WTC11 (cell line): ENCODE results near the gene PRRT1. TPM values are rescaled to one million over a fixed set of nuclear protein-coding genes. Genes with fewer than 3 reads are reported as not detected.

ENCODE experiments used
- ATAC-seq: fragments of 200-7000 bp; cut with Tn5 transposase; 2 replicates; pipeline ENCODE4 v1.10.0; 2021; ENCODE audit warnings: mild to moderate bottlenecking, moderate library complexity
- CTCF ChIA-PET: fragments of 300-600 bp; sonication (Branson Sonifier 250); formaldehyde crosslinking; loops from one replicate; lab custom pipeline; 2021; ENCODE audit warnings: antibody characterized with exemption; lab: Charles Lee
- POLR2A ChIA-PET: fragments of 350-600 bp; sonication (Branson Sonifier 250); formaldehyde crosslinking; loops from one replicate; lab custom pipeline; 2021; ENCODE audit warnings: antibody characterized with exemption; lab: Charles Lee
- DNase-seq: peaks from one replicate; pipeline ENCODE4 v3.0.0; 2021; ENCODE audit warnings: low spot score
- H3K27ac Mint-ChIP-seq: 2 replicates; pipeline ENCODE4 v1.8.0; 2021; ENCODE audit warnings: mixed read lengths
- H3K27me3 Mint-ChIP-seq: 2 replicates; pipeline ENCODE4 v1.8.0; 2021; ENCODE audit warnings: low read depth, mild to moderate bottlenecking, moderate library complexity, mixed read lengths
- H3K36me3 Mint-ChIP-seq: 2 replicates; pipeline ENCODE4 v1.8.0; 2021; ENCODE audit warnings: mixed read lengths
- H3K4me1 Mint-ChIP-seq: 2 replicates; pipeline ENCODE4 v1.8.0; 2022; ENCODE audit warnings: mixed read lengths
- H3K4me3 Mint-ChIP-seq: 2 replicates; pipeline ENCODE4 v1.8.0; 2021; ENCODE audit warnings: mild to moderate bottlenecking, moderate library complexity, mixed read lengths
- H3K9me3 Mint-ChIP-seq: 2 replicates; pipeline ENCODE4 v1.8.0; 2021; ENCODE audit warnings: mixed read lengths
- ARID4B ChIP-seq: sonication (generic); formaldehyde crosslinking; IDR thresholded peaks from 2 replicates; pipeline ENCODE4 v1.8.0; 2023; ENCODE audit warnings: missing genetic modification reagents, mild to moderate bottlenecking, borderline replicate concordance
- ATF1 ChIP-seq: sonication (generic); formaldehyde crosslinking; IDR thresholded peaks from 2 replicates; pipeline ENCODE4 v1.8.1; 2023; ENCODE audit warnings: mild to moderate bottlenecking, moderate library complexity, missing genetic modification reagents
- CDX4 ChIP-seq: fragments of 250-450 bp; sonication (Bioruptor Pico); IDR thresholded peaks from 2 replicates; pipeline ENCODE4 v1.9.0; 2021; ENCODE audit warnings: moderate library complexity, mild to moderate bottlenecking, inconsistent platforms, borderline replicate concordance
- ESRRA ChIP-seq: sonication (generic); formaldehyde crosslinking; IDR thresholded peaks from 2 replicates; pipeline ENCODE4 v1.8.1; 2022; ENCODE audit warnings: mild to moderate bottlenecking, missing genetic modification reagents, borderline replicate concordance
- FOXK1 ChIP-seq: sonication (generic); formaldehyde crosslinking; IDR thresholded peaks from 2 replicates; pipeline ENCODE4 v1.8.0; 2022; ENCODE audit warnings: mild to moderate bottlenecking, moderate library complexity, missing genetic modification reagents
- KAT7 ChIP-seq: sonication (generic); formaldehyde crosslinking; IDR thresholded peaks from 2 replicates; pipeline ENCODE4 v1.8.1; 2023; ENCODE audit warnings: missing genetic modification reagents, mild to moderate bottlenecking, borderline replicate concordance
- MLX ChIP-seq: sonication (generic); formaldehyde crosslinking; IDR thresholded peaks from 2 replicates; pipeline ENCODE4 v1.8.1; 2023; ENCODE audit warnings: mild to moderate bottlenecking, missing genetic modification reagents, moderate library complexity
- MYBL2 ChIP-seq: sonication (generic); formaldehyde crosslinking; IDR thresholded peaks from 2 replicates; pipeline ENCODE4 v1.8.1; 2023; ENCODE audit warnings: mild to moderate bottlenecking, moderate library complexity, missing genetic modification reagents
- NFE2L1 ChIP-seq: sonication (generic); formaldehyde crosslinking; IDR thresholded peaks from 2 replicates; pipeline ENCODE4 v1.8.1; 2023; ENCODE audit warnings: missing genetic modification reagents
- NR3C1 ChIP-seq: sonication (generic); formaldehyde crosslinking; conservative IDR thresholded peaks from 2 replicates; pipeline ENCODE4 v1.8.1; 2023; ENCODE audit warnings: low read depth, mild to moderate bottlenecking, missing genetic modification reagents
- SOX15 ChIP-seq: fragments of 250-450 bp; sonication (Bioruptor Pico); IDR thresholded peaks from 2 replicates; pipeline ENCODE4 v1.9.0; 2021; ENCODE audit warnings: mild to moderate bottlenecking
- TCF7 ChIP-seq: sonication (generic); formaldehyde crosslinking; IDR thresholded peaks from 2 replicates; pipeline ENCODE4 v1.8.0; 2022; ENCODE audit warnings: mild to moderate bottlenecking, low read depth, missing genetic modification reagents, moderate library complexity
- TEAD1 ChIP-seq: sonication (generic); formaldehyde crosslinking; IDR thresholded peaks from 2 replicates; pipeline ENCODE4 v1.8.0; 2022; ENCODE audit warnings: mild to moderate bottlenecking, missing genetic modification reagents
- ZNF232 ChIP-seq: sonication (generic); formaldehyde crosslinking; IDR thresholded peaks from 2 replicates; pipeline ENCODE4 v1.8.0; 2022; ENCODE audit warnings: mild to moderate bottlenecking, missing genetic modification reagents
- ZNF532 ChIP-seq: fragments of 250-450 bp; sonication (Bioruptor Pico); IDR thresholded peaks from 2 replicates; pipeline ENCODE4 v1.9.0; 2021; ENCODE audit warnings: mild to moderate bottlenecking, borderline replicate concordance
- total RNA-seq: library from RNA; stranded (reverse); gene quantifications from 3 replicates; pipeline ENCODE4 v1.2.3, GENCODE V29; 2021
- TF ChIP-seq, protein P1 (sequence below): sonication (generic); formaldehyde crosslinking; IDR thresholded peaks from 2 replicates; pipeline ENCODE4 v1.8.0; 2022; ENCODE audit warnings: mild to moderate bottlenecking, missing genetic modification reagents
- TF ChIP-seq, protein P2 (sequence below): fragments of 250-450 bp; sonication (Bioruptor Pico); IDR thresholded peaks from 2 replicates; pipeline ENCODE4 v2.1.2; 2022; ENCODE audit warnings: mild to moderate bottlenecking, moderate library complexity
- TF ChIP-seq, protein P3 (sequence below): sonication (generic); formaldehyde crosslinking; IDR thresholded peaks from 2 replicates; pipeline ENCODE4 v1.8.1; 2023; ENCODE audit warnings: mild to moderate bottlenecking, missing genetic modification reagents

PRRT1 gene
- total RNA-seq, 1 experiment from 2014 or later = 1.6 TPM

GRCh38 chr6:32183030-32183429 lies 31.3 kb upstream of the PRRT1 start (continued):
- TF ChIP-seq, protein P1, sequence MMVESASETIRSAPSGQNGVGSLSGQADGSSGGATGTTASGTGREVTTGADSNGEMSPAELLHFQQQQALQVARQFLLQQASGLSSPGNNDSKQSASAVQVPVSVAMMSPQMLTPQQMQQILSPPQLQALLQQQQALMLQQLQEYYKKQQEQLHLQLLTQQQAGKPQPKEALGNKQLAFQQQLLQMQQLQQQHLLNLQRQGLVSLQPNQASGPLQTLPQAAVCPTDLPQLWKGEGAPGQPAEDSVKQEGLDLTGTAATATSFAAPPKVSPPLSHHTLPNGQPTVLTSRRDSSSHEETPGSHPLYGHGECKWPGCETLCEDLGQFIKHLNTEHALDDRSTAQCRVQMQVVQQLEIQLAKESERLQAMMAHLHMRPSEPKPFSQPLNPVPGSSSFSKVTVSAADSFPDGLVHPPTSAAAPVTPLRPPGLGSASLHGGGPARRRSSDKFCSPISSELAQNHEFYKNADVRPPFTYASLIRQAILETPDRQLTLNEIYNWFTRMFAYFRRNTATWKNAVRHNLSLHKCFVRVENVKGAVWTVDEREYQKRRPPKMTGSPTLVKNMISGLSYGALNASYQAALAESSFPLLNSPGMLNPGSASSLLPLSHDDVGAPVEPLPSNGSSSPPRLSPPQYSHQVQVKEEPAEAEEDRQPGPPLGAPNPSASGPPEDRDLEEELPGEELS (CRISPR knock-in tag) = no peak
- TF ChIP-seq ESRRA (CRISPR knock-in tag) (no peak), ATF1 (CRISPR knock-in tag) (no peak)

GRCh38 chr6:32182555-32182981 lies 30.8 kb upstream of the PRRT1 start:
- DNase-seq = no peak
- no peak for TF ChIP-seq ZNF232 (CRISPR knock-in tag)
- no peak for TF ChIP-seq ARID4B (CRISPR knock-in tag)
- TF ChIP-seq NFE2L1 (CRISPR knock-in tag) = no peak
- no peak for TF ChIP-seq MLX (CRISPR knock-in tag)
- no peak for TF ChIP-seq ZNF532 (CRISPR knock-in tag)
- no peak for TF ChIP-seq ESRRA (CRISPR knock-in tag)
- TF ChIP-seq, protein P2, sequence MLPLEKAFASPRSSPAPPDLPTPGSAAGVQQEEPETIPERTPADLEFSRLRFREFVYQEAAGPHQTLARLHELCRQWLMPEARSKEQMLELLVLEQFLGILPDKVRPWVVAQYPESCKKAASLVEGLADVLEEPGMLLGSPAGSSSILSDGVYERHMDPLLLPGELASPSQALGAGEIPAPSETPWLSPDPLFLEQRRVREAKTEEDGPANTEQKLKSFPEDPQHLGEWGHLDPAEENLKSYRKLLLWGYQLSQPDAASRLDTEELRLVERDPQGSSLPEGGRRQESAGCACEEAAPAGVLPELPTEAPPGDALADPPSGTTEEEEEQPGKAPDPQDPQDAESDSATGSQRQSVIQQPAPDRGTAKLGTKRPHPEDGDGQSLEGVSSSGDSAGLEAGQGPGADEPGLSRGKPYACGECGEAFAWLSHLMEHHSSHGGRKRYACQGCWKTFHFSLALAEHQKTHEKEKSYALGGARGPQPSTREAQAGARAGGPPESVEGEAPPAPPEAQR (CRISPR knock-in tag) = no peak
- TF ChIP-seq SOX15 (CRISPR knock-in tag) = no peak
- no peak for TF ChIP-seq TCF7 (CRISPR knock-in tag)
- TF ChIP-seq NR3C1 = no peak
- TF ChIP-seq CDX4 (CRISPR knock-in tag) = no peak
- no peak for TF ChIP-seq MYBL2 (CRISPR knock-in tag)
- no peak for TF ChIP-seq ATF1 (CRISPR knock-in tag)
- no peak for TF ChIP-seq FOXK1
- no peak for TF ChIP-seq TEAD1
- no peak for TF ChIP-seq KAT7 (CRISPR knock-in tag)
- TF ChIP-seq, protein P3, sequence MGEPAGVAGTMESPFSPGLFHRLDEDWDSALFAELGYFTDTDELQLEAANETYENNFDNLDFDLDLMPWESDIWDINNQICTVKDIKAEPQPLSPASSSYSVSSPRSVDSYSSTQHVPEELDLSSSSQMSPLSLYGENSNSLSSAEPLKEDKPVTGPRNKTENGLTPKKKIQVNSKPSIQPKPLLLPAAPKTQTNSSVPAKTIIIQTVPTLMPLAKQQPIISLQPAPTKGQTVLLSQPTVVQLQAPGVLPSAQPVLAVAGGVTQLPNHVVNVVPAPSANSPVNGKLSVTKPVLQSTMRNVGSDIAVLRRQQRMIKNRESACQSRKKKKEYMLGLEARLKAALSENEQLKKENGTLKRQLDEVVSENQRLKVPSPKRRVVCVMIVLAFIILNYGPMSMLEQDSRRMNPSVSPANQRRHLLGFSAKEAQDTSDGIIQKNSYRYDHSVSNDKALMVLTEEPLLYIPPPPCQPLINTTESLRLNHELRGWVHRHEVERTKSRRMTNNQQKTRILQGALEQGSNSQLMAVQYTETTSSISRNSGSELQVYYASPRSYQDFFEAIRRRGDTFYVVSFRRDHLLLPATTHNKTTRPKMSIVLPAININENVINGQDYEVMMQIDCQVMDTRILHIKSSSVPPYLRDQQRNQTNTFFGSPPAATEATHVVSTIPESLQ = no peak
- H3K27ac Mint-ChIP-seq = no peak overlapping the region
- ATAC-seq = no peak
- H3K4me3 Mint-ChIP-seq = no peak overlapping the region
- peaks cover 15% of the 10 kb centered on the region for H3K4me1 Mint-ChIP-seq
- CTCF ChIA-PET = interaction anchor here (0.9 to 2.2 kb wide), 6 partner anchors 8 to 135 kb away, joined by 3 to 9 read pairs (median 5); partner anchors contain the start of gene PBX2
- H3K36me3 Mint-ChIP-seq = peaks cover 38% of the 10 kb centered on the region
- H3K27me3 Mint-ChIP-seq = no peaks in the 10 kb centered on the region
- POLR2A ChIA-PET = interaction anchor here (0.5 kb wide), 1 partner anchor 48 kb away, joined by 3 read pairs; no protein-coding TSS in a partner anchor
- no peaks in the 10 kb centered on the region for H3K9me3 Mint-ChIP-seq
